ENCODE data around the gene ANGEL1.

The ANGEL1 gene

DNA sequence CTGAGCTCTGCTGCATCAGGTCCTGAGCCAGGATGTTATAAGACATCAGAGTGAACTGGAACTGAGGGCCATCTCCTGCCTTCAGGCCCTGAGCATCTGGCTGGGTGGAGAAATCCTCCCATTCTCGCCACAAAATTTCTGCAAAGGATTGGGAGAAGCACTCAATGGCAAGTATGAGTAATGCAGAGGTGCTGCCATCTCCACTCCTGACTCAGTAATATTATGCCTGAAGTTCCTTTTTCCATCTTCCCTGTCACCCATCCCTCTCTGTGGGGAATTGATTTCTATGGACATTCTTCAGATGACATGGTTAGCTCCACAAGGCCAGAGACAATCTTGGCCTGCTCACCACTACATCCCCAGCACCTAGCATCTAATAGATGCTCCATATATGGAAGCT, 4.7 kb downstream of the ANGEL1 start:
- TF ChIP-seq ZFP3 (CRISPR knock-in tag; IDR thresholded peaks at IDR 0.05) = no peak
- TF ChIP-seq ZNF565 (CRISPR knock-in tag; conservative IDR thresholded peaks at IDR 0.05; ENCODE audit: low read depth) = no peak
- no peak for TF ChIP-seq ESRRG (CRISPR knock-in tag; IDR thresholded peaks at IDR 0.05)
- TF ChIP-seq, protein P1, sequence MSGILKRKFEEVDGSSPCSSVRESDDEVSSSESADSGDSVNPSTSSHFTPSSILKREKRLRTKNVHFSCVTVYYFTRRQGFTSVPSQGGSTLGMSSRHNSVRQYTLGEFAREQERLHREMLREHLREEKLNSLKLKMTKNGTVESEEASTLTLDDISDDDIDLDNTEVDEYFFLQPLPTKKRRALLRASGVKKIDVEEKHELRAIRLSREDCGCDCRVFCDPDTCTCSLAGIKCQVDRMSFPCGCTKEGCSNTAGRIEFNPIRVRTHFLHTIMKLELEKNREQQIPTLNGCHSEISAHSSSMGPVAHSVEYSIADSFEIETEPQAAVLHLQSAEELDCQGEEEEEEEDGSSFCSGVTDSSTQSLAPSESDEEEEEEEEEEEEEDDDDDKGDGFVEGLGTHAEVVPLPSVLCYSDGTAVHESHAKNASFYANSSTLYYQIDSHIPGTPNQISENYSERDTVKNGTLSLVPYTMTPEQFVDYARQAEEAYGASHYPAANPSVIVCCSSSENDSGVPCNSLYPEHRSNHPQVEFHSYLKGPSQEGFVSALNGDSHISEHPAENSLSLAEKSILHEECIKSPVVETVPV (CRISPR knock-in tag; IDR thresholded peaks at IDR 0.05) = no peak
- no peak for TF ChIP-seq BACH2 (CRISPR knock-in tag; IDR thresholded peaks at IDR 0.05; ENCODE audit: borderline replicate concordance)
- TF ChIP-seq ZC3H10 (CRISPR knock-in tag; IDR thresholded peaks at IDR 0.05) = no peak
- TF ChIP-seq ARNTL (CRISPR knock-in tag; IDR thresholded peaks at IDR 0.05; ENCODE audit: borderline replicate concordance, low read depth) = no peak
- no peak for TF ChIP-seq ZFP30 (CRISPR knock-in tag; IDR thresholded peaks at IDR 0.05)
- no peak for TF ChIP-seq TOX (CRISPR knock-in tag; IDR thresholded peaks at IDR 0.05; ENCODE audit: borderline replicate concordance)
- TF ChIP-seq SNAI2 (CRISPR knock-in tag; IDR thresholded peaks at IDR 0.05) = no peak
- TF ChIP-seq, protein P2, sequence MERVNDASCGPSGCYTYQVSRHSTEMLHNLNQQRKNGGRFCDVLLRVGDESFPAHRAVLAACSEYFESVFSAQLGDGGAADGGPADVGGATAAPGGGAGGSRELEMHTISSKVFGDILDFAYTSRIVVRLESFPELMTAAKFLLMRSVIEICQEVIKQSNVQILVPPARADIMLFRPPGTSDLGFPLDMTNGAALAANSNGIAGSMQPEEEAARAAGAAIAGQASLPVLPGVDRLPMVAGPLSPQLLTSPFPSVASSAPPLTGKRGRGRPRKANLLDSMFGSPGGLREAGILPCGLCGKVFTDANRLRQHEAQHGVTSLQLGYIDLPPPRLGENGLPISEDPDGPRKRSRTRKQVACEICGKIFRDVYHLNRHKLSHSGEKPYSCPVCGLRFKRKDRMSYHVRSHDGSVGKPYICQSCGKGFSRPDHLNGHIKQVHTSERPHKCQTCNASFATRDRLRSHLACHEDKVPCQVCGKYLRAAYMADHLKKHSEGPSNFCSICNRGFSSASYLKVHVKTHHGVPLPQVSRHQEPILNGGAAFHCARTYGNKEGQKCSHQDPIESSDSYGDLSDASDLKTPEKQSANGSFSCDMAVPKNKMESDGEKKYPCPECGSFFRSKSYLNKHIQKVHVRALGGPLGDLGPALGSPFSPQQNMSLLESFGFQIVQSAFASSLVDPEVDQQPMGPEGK (CRISPR knock-in tag; IDR thresholded peaks at IDR 0.05; ENCODE audit: borderline replicate concordance) = no peak
- no peak for TF ChIP-seq RARB (CRISPR knock-in tag; IDR thresholded peaks at IDR 0.05)
- no peak for TF ChIP-seq ISL1 (CRISPR knock-in tag; IDR thresholded peaks at IDR 0.05)
- TF ChIP-seq PPARA (CRISPR knock-in tag; IDR thresholded peaks at IDR 0.05; ENCODE audit: borderline replicate concordance) = no peak
- ATAC-seq = no peak

DNA sequence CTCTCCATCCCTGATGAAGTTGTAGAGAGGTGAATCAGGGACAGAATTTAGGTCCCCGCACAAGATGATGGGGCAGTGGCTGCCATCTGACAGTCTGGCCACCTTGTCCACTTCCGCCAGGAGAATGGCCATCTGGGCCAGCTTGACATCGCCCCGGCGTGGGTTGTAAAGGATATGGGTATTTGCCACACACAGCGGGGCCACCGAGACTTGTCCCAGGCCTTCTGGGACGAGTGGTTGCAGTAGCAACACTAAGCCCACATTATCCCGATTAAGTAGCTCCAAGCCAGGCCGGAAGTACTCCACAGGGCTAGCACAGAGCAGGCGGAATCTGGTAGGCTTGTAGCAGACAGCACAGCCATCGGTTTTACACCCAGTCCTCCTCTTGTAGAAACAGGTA, 6.2 kb downstream of the ANGEL1 start:
- no peak for ATAC-seq
- TF ChIP-seq GLIS3 (CRISPR knock-in tag; IDR thresholded peaks at IDR 0.05) (no peak), ARNTL (CRISPR knock-in tag; IDR thresholded peaks at IDR 0.05; ENCODE audit: borderline replicate concordance, low read depth) (no peak), CREB5 (CRISPR knock-in tag; IDR thresholded peaks at IDR 0.05; ENCODE audit: low read depth) (no peak)
- TF ChIP-seq, protein P2 (CRISPR knock-in tag; IDR thresholded peaks at IDR 0.05; ENCODE audit: borderline replicate concordance) = no peak

GRCh38 chr14:76793956-76794355, 18.7 kb downstream of the ANGEL1 start:
- no peak for ATAC-seq

GRCh38 chr14:76793324-76793723, 19.4 kb downstream of the ANGEL1 start:
- ATAC-seq = no peak
- no peak for TF ChIP-seq TSHZ2 (CRISPR knock-in tag; IDR thresholded peaks at IDR 0.05)

More at GRCh38 chr14:76793956-76794355, 18.7 kb downstream of the ANGEL1 start:
- no peak for TF ChIP-seq ISL1 (CRISPR knock-in tag; IDR thresholded peaks at IDR 0.05)
- TF ChIP-seq ZNF8 (CRISPR knock-in tag; IDR thresholded peaks at IDR 0.05) = no peak
- TF ChIP-seq ZFP30 (CRISPR knock-in tag; IDR thresholded peaks at IDR 0.05) = no peak
- TF ChIP-seq RARB (CRISPR knock-in tag; IDR thresholded peaks at IDR 0.05) = no peak
- no peak for TF ChIP-seq CREB5 (CRISPR knock-in tag; IDR thresholded peaks at IDR 0.05; ENCODE audit: low read depth)

All from SK-N-SH treated with all-trans-retinoic acid at 6 μM for 48 hours (cell line).